Lower lobe of right lung (tissue), 2 donors: ENCODE data around the gene TMEM234. TPM values are rescaled to one million over a fixed set of nuclear protein-coding genes. Genes with fewer than 3 reads are reported as not detected.

Experiments
- ATAC-seq, 2 donors: fragments of 200-7000 bp; cut with Tn5 transposase; one replicate each; pipeline ENCODE4 v1.9.1; 2020 to 2022; ENCODE audit warnings: mild to moderate bottlenecking in 2 of 2, moderate library complexity in 2 of 2
- DNase-seq: peaks from one replicate; pipeline ENCODE4 v3.0.0-alpha.2; 2020
- H3K27ac ChIP-seq: fragments of 200-600 bp; one replicate; pipeline ENCODE4 v1.8.0; 2022
- H3K27me3 ChIP-seq: fragments of 200-600 bp; one replicate; pipeline ENCODE4 v1.8.0; 2022; ENCODE audit warnings: low read depth
- H3K36me3 ChIP-seq: fragments of 200-600 bp; one replicate; pipeline ENCODE4 v1.8.0; 2022; ENCODE audit warnings: mild to moderate bottlenecking
- H3K4me1 ChIP-seq: fragments of 200-600 bp; one replicate; pipeline ENCODE4 v1.8.0; 2022
- H3K4me3 ChIP-seq: fragments of 200-600 bp; one replicate; pipeline ENCODE4 v1.8.0; 2022; ENCODE audit warnings: mild to moderate bottlenecking
- H3K9me3 ChIP-seq: fragments of 200-600 bp; one replicate; pipeline ENCODE4 v1.8.0; 2022
- CTCF ChIP-seq: fragments of 200-600 bp; IDR thresholded peaks from one replicate; pipeline ENCODE4 v1.8.0; 2022; ENCODE audit warnings: antibody characterized with exemption, mild to moderate bottlenecking
- intact Hi-C: fragments of 100-400 bp; cut with DNase I; formaldehyde crosslinking; loops from one replicate; pipeline ENCODE4 v1.11.0; 2022
- total RNA-seq: library from RNA; stranded (reverse); fragmentation: NEBNext Ultra II Directional; extraction: Animal tissue kit (Norgen Biotek cat#: 25700); gene quantifications from one replicate; pipeline ENCODE4 v1.2.1, GENCODE V29; 2021
- donor health status: DM: no; HTN: yes; CAD: no; lungs with severe emphysema.

TMEM234 gene
- total RNA-seq, 1 donor from 2014 or later = 24.5 TPM

- TF ChIP-seq CTCF = no peak
- Histone ChIP-seq H3K4me1 (peaks cover 27% of the 10 kb centered on the region), H3K36me3 (peaks cover 37% of the 10 kb centered on the region), H3K27ac (no peak overlapping the region), H3K9me3 (no peaks in the 10 kb centered on the region), H3K4me3 (peak overlapping the region; percentile 77), H3K27me3 (no peaks in the 10 kb centered on the region)
- ATAC-seq = no peak
- no peak for DNase-seq
- intact Hi-C loops = no loop called here
These were observed 22.5 kb downstream of the TMEM234 start for GRCh38 chr1:32199717-32200072.

- H3K27ac ChIP-seq = no peak overlapping the region
- intact Hi-C loops = no loop called here
- DNase-seq = no peak
These were observed 23.0 kb downstream of the TMEM234 start for GRCh38 chr1:32199043-32199716.

GRCh38 chr1:32198237-32199042 lies 23.7 kb downstream of the TMEM234 start:
- H3K27me3 ChIP-seq = no peaks in the 10 kb centered on the region
- ATAC-seq (no peak), DNase-seq (no peak)
- peaks cover 26% of the 10 kb centered on the region for H3K4me1 ChIP-seq
- peaks cover 49% of the 10 kb centered on the region for H3K36me3 ChIP-seq
- H3K4me3 ChIP-seq = no peak overlapping the region
- no peaks in the 10 kb centered on the region for H3K9me3 ChIP-seq
- TF ChIP-seq CTCF = no peak
- H3K27ac ChIP-seq = no peak overlapping the region
- intact Hi-C loops = no loop called here

More at GRCh38 chr1:32199043-32199716, 23.0 kb downstream of the TMEM234 start:
- no peak overlapping the region for H3K4me3 ChIP-seq
- no peaks in the 10 kb centered on the region for H3K27me3 ChIP-seq
- TF ChIP-seq CTCF = no peak
- H3K4me1 ChIP-seq = peaks cover 26% of the 10 kb centered on the region
- H3K9me3 ChIP-seq = no peaks in the 10 kb centered on the region
- ATAC-seq = no peak
- peaks cover 42% of the 10 kb centered on the region for H3K36me3 ChIP-seq

- no peak overlapping the region for H3K4me3 ChIP-seq
- intact Hi-C loops = no loop called here
- no peak for ATAC-seq
- peaks cover 26% of the 10 kb centered on the region for H3K4me1 ChIP-seq
- H3K36me3 ChIP-seq = peaks cover 55% of the 10 kb centered on the region
- TF ChIP-seq CTCF = no peak
- no peak overlapping the region for H3K27ac ChIP-seq
- H3K9me3 ChIP-seq = no peaks in the 10 kb centered on the region
- DNase-seq = no peak
- no peaks in the 10 kb centered on the region for H3K27me3 ChIP-seq
These were observed 24.3 kb downstream of the TMEM234 start for GRCh38 chr1:32197837-32198236.

- Histone ChIP-seq H3K4me1 (peaks cover 25% of the 10 kb centered on the region), H3K4me3 (no peak overlapping the region), H3K27me3 (no peaks in the 10 kb centered on the region), H3K27ac (peak overlapping the region; percentile 13), H3K36me3 (peaks cover 63% of the 10 kb centered on the region), H3K9me3 (no peaks in the 10 kb centered on the region)
- DNase-seq = no peak
- ATAC-seq = peak; percentile 65
- intact Hi-C loops = no loop called here
- no peak for TF ChIP-seq CTCF
These were observed 25.1 kb downstream of the TMEM234 start for GRCh38 chr1:32197074-32197473.
